Stimulated activated CD4-positive, alpha-beta T cell treated with anti-CD3 and anti-CD28 coated beads, Interleukin-12 subunit alpha, Interleukin-12 subunit beta, amount 100 ng/mL, for 48 hours (primary cell): ENCODE measurements around the gene MTMR8.

Experiments used
- DNase-seq, 3 donors: peaks; one replicate each; pipeline ENCODE4 v3.0.0-alpha.2; 2020; ENCODE audit warnings: low read depth in 2 of 3, low spot score in 1 of 3

Gene MTMR8

DNA sequence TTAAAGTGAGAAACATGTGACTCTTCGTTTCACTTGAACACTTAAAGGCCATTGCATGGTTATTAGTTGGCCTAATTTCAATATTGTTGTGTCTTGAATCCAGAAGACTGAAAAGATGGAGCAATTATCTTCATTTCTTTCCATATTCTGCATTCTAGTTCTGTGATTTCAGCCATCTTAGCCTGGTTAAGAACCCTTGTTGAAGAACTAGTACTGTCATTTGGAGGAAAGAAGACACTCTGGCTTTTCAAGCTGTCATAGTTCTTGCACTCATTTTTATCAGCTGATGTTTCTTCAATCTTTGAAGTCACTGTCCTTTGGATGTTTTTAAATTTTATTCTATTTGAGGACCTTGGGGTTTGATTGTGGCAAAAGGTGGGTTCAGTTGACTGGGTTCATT lies 81.6 kb downstream of the MTMR8 start:
- DNase-seq = no peak

DNA sequence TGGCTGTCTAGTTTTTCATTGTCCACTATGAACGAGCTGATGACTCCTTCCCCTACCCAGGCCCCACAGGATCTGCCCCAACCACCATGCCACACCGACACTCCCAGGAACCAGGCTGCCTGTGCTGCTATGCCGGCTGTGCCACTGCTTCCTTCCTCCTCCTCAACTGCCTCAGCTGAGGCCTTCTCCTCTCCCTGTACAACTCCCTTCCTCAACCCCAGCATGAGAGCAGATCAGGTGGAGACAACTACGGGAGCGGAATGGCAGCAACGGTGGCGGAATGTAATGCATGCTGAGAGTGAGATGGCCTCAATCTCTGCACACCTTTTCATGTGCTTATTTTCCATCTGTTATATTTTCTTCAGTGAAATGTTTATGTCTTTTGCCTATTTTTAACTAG lies 88.5 kb downstream of the MTMR8 start:
- no peak for DNase-seq

DNA sequence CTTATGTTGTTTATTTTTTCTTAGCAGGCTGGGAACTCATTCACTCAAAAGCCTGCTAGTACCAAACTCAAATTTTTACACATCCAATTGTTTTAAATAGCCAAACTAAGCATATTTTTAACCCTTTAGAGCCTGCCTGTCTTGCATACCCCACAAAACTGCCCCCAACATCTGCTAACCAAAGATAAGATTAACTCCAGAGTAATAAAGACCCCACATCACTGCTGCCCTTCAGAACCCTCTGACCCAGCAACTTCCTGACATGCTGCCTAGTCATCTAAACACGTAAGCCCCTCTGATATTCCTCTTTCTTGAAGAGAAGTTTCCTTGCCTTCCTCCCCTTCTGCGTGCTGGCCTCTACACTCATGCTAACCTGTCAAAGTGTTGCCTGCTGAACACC lies 104.1 kb downstream of the MTMR8 start:
- DNase-seq = no peak

DNA sequence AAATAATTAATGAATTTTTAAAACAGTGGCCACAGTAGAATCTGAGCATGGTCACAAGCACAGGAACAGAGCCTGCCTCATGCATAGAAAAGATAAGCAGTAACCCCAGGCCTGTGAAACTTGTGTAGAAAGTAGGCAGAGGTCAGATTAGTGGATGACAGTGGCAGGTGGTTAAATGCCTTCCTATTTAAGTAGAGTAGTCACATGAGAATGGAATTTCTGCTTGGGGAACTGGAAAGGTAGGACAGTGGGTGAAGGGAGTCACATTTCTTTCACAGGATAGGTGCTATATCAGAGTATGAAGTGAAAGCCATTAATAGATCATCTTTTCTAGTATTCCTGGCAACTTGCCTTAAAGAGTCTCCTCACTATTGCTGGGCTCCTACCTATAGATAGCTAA lies 130.0 kb downstream of the MTMR8 start:
- DNase-seq = no peak

DNA sequence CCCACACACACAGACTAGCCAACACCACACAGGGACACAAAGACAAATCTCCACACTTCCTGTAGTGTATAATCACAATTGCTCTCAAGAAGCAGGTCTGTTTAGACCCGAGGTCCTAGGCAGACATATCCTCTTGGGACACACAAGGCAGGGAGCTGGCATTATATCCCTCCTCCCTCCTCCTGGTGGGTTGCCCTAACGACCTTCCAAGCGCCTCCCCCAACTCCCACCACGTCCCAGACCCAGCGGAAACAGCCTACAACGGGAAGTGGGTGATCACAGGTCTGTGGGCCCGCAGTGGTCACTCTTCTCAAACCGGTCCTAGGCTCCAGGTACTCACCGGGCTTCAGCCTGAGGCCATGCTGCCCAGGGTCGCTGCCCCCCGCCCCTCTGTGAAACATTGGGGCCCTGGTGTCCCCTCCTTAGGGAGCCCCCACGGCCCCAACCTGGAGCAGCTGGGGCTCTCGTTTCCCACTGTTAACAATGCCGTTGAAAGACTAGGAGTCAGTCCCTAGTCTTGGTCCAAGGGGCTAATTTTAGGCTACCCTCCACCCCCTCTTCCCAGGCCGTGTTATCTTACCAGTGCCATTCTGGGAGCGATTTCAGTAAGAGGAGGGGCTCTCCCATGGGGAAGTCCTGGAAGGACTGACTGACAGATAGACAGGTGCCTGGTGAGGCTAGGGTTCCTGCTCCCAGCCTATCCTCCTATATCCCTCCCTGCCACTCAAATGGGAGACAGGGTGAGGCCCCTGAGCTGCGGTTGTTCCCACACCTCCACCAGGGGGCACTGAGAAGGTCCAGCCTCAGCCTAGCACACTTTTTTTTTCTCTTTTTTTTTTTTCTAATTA lies 164.9 kb downstream of the MTMR8 start, which contains the start of gene ASB12:
ASB12 (minus strand) TSS at position 485 of the 848 bp plus-strand sequence. CDS start 4,957 bp downstream, outside the sequence.
- no peak for DNase-seq

DNA sequence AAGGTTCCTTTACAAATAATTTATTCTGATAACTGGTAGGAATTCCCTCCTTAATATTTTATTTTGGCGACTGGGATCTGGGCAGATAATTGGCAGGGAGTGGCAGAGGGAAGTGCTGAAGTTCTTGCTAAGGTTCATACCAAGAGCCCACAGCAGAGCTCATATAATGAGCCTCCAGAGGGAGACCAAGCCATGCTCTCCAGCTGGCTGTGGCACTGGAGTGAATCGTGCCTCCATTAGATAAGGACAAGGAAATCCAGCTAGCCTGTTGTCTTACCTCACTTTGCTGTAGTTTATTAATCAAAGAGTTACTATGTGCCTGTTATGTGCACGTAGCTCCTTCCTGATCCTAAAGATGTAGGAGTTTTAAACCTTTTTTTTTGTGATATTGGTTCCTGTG lies 166.1 kb downstream of the MTMR8 start:
- no peak for DNase-seq
